ENCODE results near the gene NR6A1.
"Not testable (repeated sequence)": the region's sequence is repeated elsewhere in the genome, so short reads cannot be mapped to it uniquely, and the experiment has no call there.

Gene NR6A1

DNA sequence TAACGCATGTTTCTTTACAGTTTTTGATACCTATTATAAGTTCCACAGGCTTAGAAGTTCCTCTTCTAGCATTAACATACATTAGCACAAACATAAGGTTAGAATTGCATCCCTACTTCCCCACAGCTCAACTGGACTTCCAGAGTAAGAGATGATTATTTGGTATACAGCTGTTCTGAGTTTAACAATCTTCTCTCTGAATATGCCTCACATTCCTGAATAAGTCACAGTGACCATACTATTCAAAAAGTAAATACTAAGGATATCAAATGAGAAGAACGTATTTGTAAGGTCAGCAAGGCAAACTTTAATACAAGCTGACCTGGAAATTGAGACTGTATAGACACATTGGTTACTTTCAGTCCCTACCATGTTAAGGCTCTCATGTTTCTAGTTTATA, 21.3 kb downstream of the NR6A1 start:
- Histone ChIP-seq H3K4me3 (ENCODE audit: low read depth, low read length) (no peak overlapping the region), H3K27me3 (ENCODE audit: control insufficient read depth, insufficient read depth, low read length) (no peaks in the 10 kb centered on the region), H3K9me3 (ENCODE audit: control insufficient read depth, insufficient read depth, low read length) (no peaks in the 10 kb centered on the region), H3K9ac (ENCODE audit: low read depth, low read length) (no peak overlapping the region), H3K4me1 (ENCODE audit: control insufficient read depth, insufficient read depth, low read length) (peaks cover 21% of the 10 kb centered on the region), H3K36me3 (ENCODE audit: control insufficient read depth, insufficient read depth, low read length) (no peaks in the 10 kb centered on the region)

DNA sequence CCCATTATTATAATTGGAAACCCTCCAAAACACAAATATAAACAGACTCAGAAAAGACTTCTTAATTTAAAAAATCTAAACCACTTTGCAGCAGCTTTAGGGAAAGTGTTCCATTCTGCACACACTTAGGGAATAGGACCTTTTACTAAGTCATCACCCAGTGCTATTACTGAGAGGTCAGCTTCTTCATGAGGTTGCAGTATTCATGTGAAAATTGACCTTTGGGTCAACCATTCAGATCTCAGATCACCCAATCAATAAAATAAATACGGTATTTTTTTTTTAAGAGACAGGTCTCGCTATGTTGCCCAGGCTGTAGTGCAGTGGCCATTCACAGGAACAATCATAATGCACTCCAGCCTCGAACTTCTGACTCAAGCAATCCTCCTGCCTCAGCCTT, 21.8 kb downstream of the NR6A1 start:
- Histone ChIP-seq H3K27me3 (ENCODE audit: control insufficient read depth, insufficient read depth, low read length) (no peaks in the 10 kb centered on the region), H3K9ac (ENCODE audit: low read depth, low read length) (no peak overlapping the region), H3K4me1 (ENCODE audit: control insufficient read depth, insufficient read depth, low read length) (peaks cover 16% of the 10 kb centered on the region), H3K9me3 (ENCODE audit: control insufficient read depth, insufficient read depth, low read length) (no peaks in the 10 kb centered on the region), H3K4me3 (ENCODE audit: low read depth, low read length) (no peak overlapping the region), H3K36me3 (ENCODE audit: control insufficient read depth, insufficient read depth, low read length) (no peaks in the 10 kb centered on the region)

DNA sequence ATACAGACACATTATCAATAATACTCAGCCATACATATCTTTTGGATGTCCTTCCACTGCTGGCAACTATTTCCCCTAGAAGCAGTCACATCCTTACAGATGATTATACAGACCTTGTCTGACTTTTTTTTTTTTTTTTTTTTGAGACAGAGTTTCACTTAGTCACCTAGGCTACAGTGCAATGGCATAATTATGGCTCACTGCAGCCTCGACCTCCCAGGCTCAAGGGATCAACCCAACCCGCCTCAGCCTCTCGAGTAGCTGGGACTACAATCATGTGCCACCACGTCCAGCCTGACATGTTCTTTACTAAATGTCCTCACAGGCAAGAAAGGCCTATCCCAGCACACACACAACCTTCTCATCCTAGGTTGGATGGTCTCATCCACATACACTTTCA, 24.0 kb downstream of the NR6A1 start:
- Histone ChIP-seq H3K9me3 (ENCODE audit: control insufficient read depth, insufficient read depth, low read length) (no peaks in the 10 kb centered on the region), H3K36me3 (ENCODE audit: control insufficient read depth, insufficient read depth, low read length) (no peaks in the 10 kb centered on the region), H3K4me1 (ENCODE audit: control insufficient read depth, insufficient read depth, low read length) (no peaks in the 10 kb centered on the region), H3K4me3 (ENCODE audit: low read depth, low read length) (no peak overlapping the region), H3K9ac (ENCODE audit: low read depth, low read length) (no peak overlapping the region), H3K27me3 (ENCODE audit: control insufficient read depth, insufficient read depth, low read length) (no peaks in the 10 kb centered on the region)

DNA sequence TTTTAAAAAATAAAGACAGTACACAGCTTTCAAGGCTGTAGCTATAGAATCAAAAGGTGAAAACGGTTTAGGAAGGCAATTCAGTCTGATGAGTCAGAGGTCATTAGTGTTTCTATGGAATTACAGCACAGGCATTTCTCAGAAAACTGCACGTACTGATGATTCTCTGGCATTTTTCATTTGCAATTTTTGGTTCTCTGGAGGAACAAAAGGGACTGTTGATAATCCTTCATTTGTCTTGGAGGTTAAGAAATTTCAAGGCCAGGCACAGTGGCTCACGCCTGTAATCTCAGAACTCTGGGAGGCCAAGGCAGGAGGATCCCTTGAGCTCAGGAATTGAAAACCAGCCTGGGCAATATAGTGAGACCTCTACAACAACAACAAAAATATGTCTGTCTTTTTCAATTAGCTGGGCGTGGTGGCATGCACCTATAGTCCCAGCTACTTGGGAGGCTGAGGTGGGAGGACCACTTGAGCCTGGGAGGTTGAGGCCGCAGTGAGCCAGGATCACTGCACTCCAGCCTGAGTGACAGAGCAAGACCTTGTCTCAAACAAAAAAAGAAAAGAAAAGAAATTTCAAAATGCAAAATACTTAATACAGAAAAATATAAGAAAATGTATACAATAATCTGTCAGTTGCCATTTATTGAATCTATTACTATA, 27.3 kb downstream of the NR6A1 start:
- Histone ChIP-seq H3K9ac (ENCODE audit: low read depth, low read length) (no peak overlapping the region), H3K4me1 (ENCODE audit: control insufficient read depth, insufficient read depth, low read length) (no peaks in the 10 kb centered on the region), H3K36me3 (ENCODE audit: control insufficient read depth, insufficient read depth, low read length) (no peaks in the 10 kb centered on the region), H3K9me3 (ENCODE audit: control insufficient read depth, insufficient read depth, low read length) (no peaks in the 10 kb centered on the region), H3K4me3 (ENCODE audit: low read depth, low read length) (no peak overlapping the region), H3K27me3 (ENCODE audit: control insufficient read depth, insufficient read depth, low read length) (no peaks in the 10 kb centered on the region)

- H3K9ac ChIP-seq (ENCODE audit: low read depth, low read length): no peak overlapping the region
Measured at GRCh38 chr9:124742940-124743339, 28.2 kb downstream of the NR6A1 start.

GRCh38 chr9:124741662-124742061, 29.4 kb downstream of the NR6A1 start:
- Histone ChIP-seq H3K9ac (ENCODE audit: low read depth, low read length) (no peak overlapping the region), H3K27me3 (ENCODE audit: control insufficient read depth, insufficient read depth, low read length) (no peaks in the 10 kb centered on the region), H3K9me3 (ENCODE audit: control insufficient read depth, insufficient read depth, low read length) (no peaks in the 10 kb centered on the region)

More at GRCh38 chr9:124742940-124743339, 28.2 kb downstream of the NR6A1 start:
- Histone ChIP-seq H3K4me1 (ENCODE audit: control insufficient read depth, insufficient read depth, low read length) (no peaks in the 10 kb centered on the region), H3K4me3 (ENCODE audit: low read depth, low read length) (no peak overlapping the region), H3K9me3 (ENCODE audit: control insufficient read depth, insufficient read depth, low read length) (no peaks in the 10 kb centered on the region), H3K36me3 (ENCODE audit: control insufficient read depth, insufficient read depth, low read length) (no peaks in the 10 kb centered on the region), H3K27me3 (ENCODE audit: control insufficient read depth, insufficient read depth, low read length) (no peaks in the 10 kb centered on the region)

GRCh38 chr9:124741149-124741548, 30.0 kb downstream of the NR6A1 start:
- Histone ChIP-seq H3K4me1 (ENCODE audit: control insufficient read depth, insufficient read depth, low read length) (no peaks in the 10 kb centered on the region), H3K27me3 (ENCODE audit: control insufficient read depth, insufficient read depth, low read length) (no peaks in the 10 kb centered on the region), H3K4me3 (ENCODE audit: low read depth, low read length) (no peak overlapping the region), H3K36me3 (ENCODE audit: control insufficient read depth, insufficient read depth, low read length) (no peaks in the 10 kb centered on the region), H3K9ac (ENCODE audit: low read depth, low read length) (no peak overlapping the region), H3K9me3 (ENCODE audit: control insufficient read depth, insufficient read depth, low read length) (no peaks in the 10 kb centered on the region)

More at GRCh38 chr9:124741662-124742061, 29.4 kb downstream of the NR6A1 start:
- Histone ChIP-seq H3K4me1 (ENCODE audit: control insufficient read depth, insufficient read depth, low read length) (no peaks in the 10 kb centered on the region), H3K4me3 (ENCODE audit: low read depth, low read length) (no peak overlapping the region), H3K36me3 (ENCODE audit: control insufficient read depth, insufficient read depth, low read length) (no peaks in the 10 kb centered on the region)

GRCh38 chr9:124739360-124739759, 31.8 kb downstream of the NR6A1 start:
- H3K9ac ChIP-seq (ENCODE audit: low read depth, low read length): no peak overlapping the region
- H3K4me3 ChIP-seq (ENCODE audit: low read depth, low read length): no peak overlapping the region
- H3K4me1 ChIP-seq (ENCODE audit: control insufficient read depth, insufficient read depth, low read length): no peaks in the 10 kb centered on the region
- no peaks in the 10 kb centered on the region for H3K27me3 ChIP-seq (ENCODE audit: control insufficient read depth, insufficient read depth, low read length)
- H3K36me3 ChIP-seq (ENCODE audit: control insufficient read depth, insufficient read depth, low read length): no peaks in the 10 kb centered on the region
- H3K9me3 ChIP-seq (ENCODE audit: control insufficient read depth, insufficient read depth, low read length): no peaks in the 10 kb centered on the region

DNA sequence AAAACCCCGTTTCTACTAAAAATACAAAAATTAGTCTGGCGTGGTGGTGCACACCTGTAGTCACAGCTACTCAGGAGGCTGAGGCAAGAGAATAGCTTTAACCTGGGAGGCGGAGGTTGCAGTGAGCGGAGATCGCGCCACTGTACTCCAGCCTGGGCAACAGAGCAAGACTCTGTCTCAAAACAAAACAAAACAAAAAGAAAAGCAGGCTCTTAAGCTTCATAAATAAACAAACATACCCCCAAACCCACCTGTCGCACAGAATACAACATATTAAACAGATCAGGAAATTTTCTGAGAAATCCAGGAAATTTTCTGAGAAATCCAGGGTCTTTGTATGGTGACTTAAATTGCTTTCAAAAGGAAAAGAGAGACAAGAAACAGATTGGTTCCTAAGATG, 33.0 kb downstream of the NR6A1 start:
- not testable (repeated sequence) for H3K27me3 ChIP-seq (ENCODE audit: control insufficient read depth, insufficient read depth, low read length); H3K4me1 ChIP-seq (ENCODE audit: control insufficient read depth, insufficient read depth, low read length); H3K36me3 ChIP-seq (ENCODE audit: control insufficient read depth, insufficient read depth, low read length); H3K4me3 ChIP-seq (ENCODE audit: low read depth, low read length); H3K9me3 ChIP-seq (ENCODE audit: control insufficient read depth, insufficient read depth, low read length); H3K9ac ChIP-seq (ENCODE audit: low read depth, low read length)

- Histone ChIP-seq H3K9ac (ENCODE audit: low read depth, low read length) (no peak overlapping the region), H3K36me3 (ENCODE audit: control insufficient read depth, insufficient read depth, low read length) (no peaks in the 10 kb centered on the region), H3K27me3 (ENCODE audit: control insufficient read depth, insufficient read depth, low read length) (no peaks in the 10 kb centered on the region), H3K9me3 (ENCODE audit: control insufficient read depth, insufficient read depth, low read length) (no peaks in the 10 kb centered on the region), H3K4me3 (ENCODE audit: low read depth, low read length) (no peak overlapping the region), H3K4me1 (ENCODE audit: control insufficient read depth, insufficient read depth, low read length) (peaks cover 3% of the 10 kb centered on the region)
Measured at GRCh38 chr9:124735121-124735520, 36.0 kb downstream of the NR6A1 start.

DNA sequence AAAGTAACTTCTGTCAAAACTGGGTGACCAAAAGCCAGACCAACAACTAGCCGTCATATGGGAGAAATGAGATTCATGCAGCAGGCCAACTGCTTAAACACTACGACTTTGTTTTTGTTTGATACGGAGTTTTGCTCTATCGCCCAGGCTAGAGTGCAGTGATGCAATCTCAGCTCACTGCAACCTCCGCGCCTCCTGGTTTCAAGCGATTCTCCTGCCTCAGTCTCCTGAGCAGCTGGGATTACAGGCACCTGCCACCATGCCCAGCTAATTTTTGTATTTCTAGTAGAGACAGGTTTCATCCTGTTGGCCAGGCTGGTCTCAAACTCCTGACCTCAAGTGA, 36.4 kb downstream of the NR6A1 start:
- H3K27me3 ChIP-seq (ENCODE audit: control insufficient read depth, insufficient read depth, low read length); H3K9ac ChIP-seq (ENCODE audit: low read depth, low read length); H3K9me3 ChIP-seq (ENCODE audit: control insufficient read depth, insufficient read depth, low read length); H3K4me1 ChIP-seq (ENCODE audit: control insufficient read depth, insufficient read depth, low read length); H3K4me3 ChIP-seq (ENCODE audit: low read depth, low read length); H3K36me3 ChIP-seq (ENCODE audit: control insufficient read depth, insufficient read depth, low read length): not testable (repeated sequence)

- H3K9me3 ChIP-seq (ENCODE audit: control insufficient read depth, insufficient read depth, low read length): no peaks in the 10 kb centered on the region
- peaks cover 3% of the 10 kb centered on the region for H3K4me1 ChIP-seq (ENCODE audit: control insufficient read depth, insufficient read depth, low read length)
- H3K4me3 ChIP-seq (ENCODE audit: low read depth, low read length): no peak overlapping the region
- no peak overlapping the region for H3K9ac ChIP-seq (ENCODE audit: low read depth, low read length)
- H3K36me3 ChIP-seq (ENCODE audit: control insufficient read depth, insufficient read depth, low read length): no peaks in the 10 kb centered on the region
- H3K27me3 ChIP-seq (ENCODE audit: control insufficient read depth, insufficient read depth, low read length): no peaks in the 10 kb centered on the region
Measured at GRCh38 chr9:124733964-124734740, 37.0 kb downstream of the NR6A1 start.

Data from iPS-15b (cell line).